ENCODE measurements around the gene AFF3.

Gene AFF3

GRCh38 chr2:100142393-100142792 lies at the start of gene AFF3:
TSS of gene AFF3 (minus strand) at chr2:100142590. CDS start at chr2:100104454, 38,136 bp downstream.
- no peak within 1 kb of the TSS for H3K4me3 ChIP-seq (ENCODE audit: low read depth, low read length)
- no peak for DNase-seq (ENCODE audit: low read depth)
- no peak for TF ChIP-seq CTCF (IDR thresholded peaks at IDR 0.05; ENCODE audit: control insufficient read depth, extremely low read depth, insufficient read depth)

- DNase-seq (ENCODE audit: low read depth): no peak
- H3K4me3 ChIP-seq (ENCODE audit: low read depth, low read length): no peak overlapping the region
- no peak for TF ChIP-seq CTCF (IDR thresholded peaks at IDR 0.05; ENCODE audit: control insufficient read depth, extremely low read depth, insufficient read depth)
Measured at GRCh38 chr2:100189387-100189786, 47.0 kb upstream of the AFF3 start.

GRCh38 chr2:100188326-100188725 lies 45.9 kb upstream of the AFF3 start:
- TF ChIP-seq CTCF (IDR thresholded peaks at IDR 0.05; ENCODE audit: control insufficient read depth, extremely low read depth, insufficient read depth): no peak
- H3K4me3 ChIP-seq (ENCODE audit: low read depth, low read length): no peak overlapping the region
- no peak for DNase-seq (ENCODE audit: low read depth)

GRCh38 chr2:100186126-100186525 lies 43.7 kb upstream of the AFF3 start:
- H3K4me3 ChIP-seq (ENCODE audit: low read depth, low read length): no peak overlapping the region
- no peak for DNase-seq (ENCODE audit: low read depth)
- no peak for TF ChIP-seq CTCF (IDR thresholded peaks at IDR 0.05; ENCODE audit: control insufficient read depth, extremely low read depth, insufficient read depth)

- no peak for TF ChIP-seq CTCF (IDR thresholded peaks at IDR 0.05; ENCODE audit: control insufficient read depth, extremely low read depth, insufficient read depth)
- no peak for DNase-seq (ENCODE audit: low read depth)
- no peak overlapping the region for H3K4me3 ChIP-seq (ENCODE audit: low read depth, low read length)
Measured at GRCh38 chr2:100185516-100185915, 43.1 kb upstream of the AFF3 start.

- no peak for TF ChIP-seq CTCF (IDR thresholded peaks at IDR 0.05; ENCODE audit: control insufficient read depth, extremely low read depth, insufficient read depth)
- DNase-seq (ENCODE audit: low read depth): no peak
- H3K4me3 ChIP-seq (ENCODE audit: low read depth, low read length): no peak overlapping the region
Measured at GRCh38 chr2:100185105-100185504, 42.7 kb upstream of the AFF3 start.

- no peak for TF ChIP-seq CTCF (IDR thresholded peaks at IDR 0.05; ENCODE audit: control insufficient read depth, extremely low read depth, insufficient read depth)
- H3K4me3 ChIP-seq (ENCODE audit: low read depth, low read length): no peak overlapping the region
- no peak for DNase-seq (ENCODE audit: low read depth)
Measured at GRCh38 chr2:100184055-100184737, 41.8 kb upstream of the AFF3 start.

Measured in LNCaP clone FGC (cell line).